OCI-LY1 (cell line): ENCODE results near the gene GPR171.

Source experiments
- CTCF ChIP-seq: fragments of 200-600 bp; sonication (generic), shearing (Covaris generic); IDR thresholded peaks from 2 replicates; pipeline ENCODE4 v1.5.1; 2017; ENCODE audit warnings: mild to moderate bottlenecking, antibody characterized with exemption, low read length, moderate library complexity, mixed read lengths
- EZH2 ChIP-seq: fragments of 200-600 bp; sonication (generic), shearing (Covaris generic); IDR thresholded peaks from 2 replicates; pipeline ENCODE4 v1.8.0; 2017; ENCODE audit warnings: borderline replicate concordance, mixed run types, mild to moderate bottlenecking, antibody characterized with exemption, low read length, moderate library complexity, mixed read lengths

GRCh38 chr3:151165226-151165625 lies 37.8 kb downstream of the GPR171 start:
- TF ChIP-seq CTCF (no peak), EZH2 (no peak)
